ENCODE data around the gene ADAMTSL4. TPM values are rescaled to one million over a fixed set of nuclear protein-coding genes. Genes with fewer than 3 reads are reported as not detected.

The ADAMTSL4 gene
- total RNA-seq: 10 to 100 TPM in 2 of 3 donors, 1 to 10 TPM in 1; 3.4 to 37.1 (median 10.2) TPM
- long read RNA-seq, donor 1, full-length matches to known transcripts: 2 of 15 reads
- long read RNA-seq, donor 1, partial matches to known transcripts: 11 of 15 reads
- long read RNA-seq, donor 1, other reads (novel, unspliced or antisense): 2 of 15 reads
- long read RNA-seq, donor 2: 0 reads

- H3K36me3 ChIP-seq (ENCODE audit: low read depth): no peaks in the 10 kb centered on the region
- TF ChIP-seq, protein P1, sequence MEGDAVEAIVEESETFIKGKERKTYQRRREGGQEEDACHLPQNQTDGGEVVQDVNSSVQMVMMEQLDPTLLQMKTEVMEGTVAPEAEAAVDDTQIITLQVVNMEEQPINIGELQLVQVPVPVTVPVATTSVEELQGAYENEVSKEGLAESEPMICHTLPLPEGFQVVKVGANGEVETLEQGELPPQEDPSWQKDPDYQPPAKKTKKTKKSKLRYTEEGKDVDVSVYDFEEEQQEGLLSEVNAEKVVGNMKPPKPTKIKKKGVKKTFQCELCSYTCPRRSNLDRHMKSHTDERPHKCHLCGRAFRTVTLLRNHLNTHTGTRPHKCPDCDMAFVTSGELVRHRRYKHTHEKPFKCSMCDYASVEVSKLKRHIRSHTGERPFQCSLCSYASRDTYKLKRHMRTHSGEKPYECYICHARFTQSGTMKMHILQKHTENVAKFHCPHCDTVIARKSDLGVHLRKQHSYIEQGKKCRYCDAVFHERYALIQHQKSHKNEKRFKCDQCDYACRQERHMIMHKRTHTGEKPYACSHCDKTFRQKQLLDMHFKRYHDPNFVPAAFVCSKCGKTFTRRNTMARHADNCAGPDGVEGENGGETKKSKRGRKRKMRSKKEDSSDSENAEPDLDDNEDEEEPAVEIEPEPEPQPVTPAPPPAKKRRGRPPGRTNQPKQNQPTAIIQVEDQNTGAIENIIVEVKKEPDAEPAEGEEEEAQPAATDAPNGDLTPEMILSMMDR (IDR thresholded peaks at IDR 0.05): no peak
- ATAC-seq: peak; percentile 75
- DNase-seq: peak in 1 of 3 donors; percentile 72
- H3K4me3 ChIP-seq: peak within 1 kb of the TSS; percentile 11
- intact Hi-C loops (cut with DNase I, micrococcal nuclease): no loop called here
- H3K4me1 ChIP-seq (ENCODE audit: low read depth): peaks cover 13% of the 10 kb centered on the region
- H3K9me3 ChIP-seq: no peaks in the 10 kb centered on the region
These were observed at the start of gene ADAMTSL4 for GRCh38 chr1:150548632-150549495. TSS of gene ADAMTSL4 (plus strand) at chr1:150549408. CDS start at chr1:150552289, 2,881 bp downstream.

DNA sequence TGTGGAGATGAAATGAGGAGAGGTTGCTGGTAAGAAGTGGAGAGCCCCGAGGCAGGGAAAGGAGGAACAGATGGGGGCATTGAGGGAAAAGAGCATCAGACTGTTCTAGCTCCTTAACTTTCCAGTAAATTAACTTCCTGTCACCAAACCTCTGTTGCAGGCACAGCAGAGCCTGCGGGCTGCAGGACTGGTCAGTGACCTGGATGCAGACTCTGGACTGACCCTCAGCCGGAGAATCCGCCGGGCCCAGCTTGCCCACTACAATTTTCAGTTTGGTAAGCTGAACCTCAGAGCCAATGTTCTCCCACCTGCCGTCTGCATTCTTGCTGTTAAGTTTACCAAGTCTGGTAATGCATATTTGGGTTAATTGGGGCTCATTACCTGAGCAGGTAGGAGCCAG, 43.8 kb upstream of the ADAMTSL4 start:
- no peak overlapping the region for H3K4me3 ChIP-seq
- no peaks in the 10 kb centered on the region for H3K4me1 ChIP-seq (ENCODE audit: low read depth)
- H3K36me3 ChIP-seq (ENCODE audit: low read depth): no peaks in the 10 kb centered on the region

DNA sequence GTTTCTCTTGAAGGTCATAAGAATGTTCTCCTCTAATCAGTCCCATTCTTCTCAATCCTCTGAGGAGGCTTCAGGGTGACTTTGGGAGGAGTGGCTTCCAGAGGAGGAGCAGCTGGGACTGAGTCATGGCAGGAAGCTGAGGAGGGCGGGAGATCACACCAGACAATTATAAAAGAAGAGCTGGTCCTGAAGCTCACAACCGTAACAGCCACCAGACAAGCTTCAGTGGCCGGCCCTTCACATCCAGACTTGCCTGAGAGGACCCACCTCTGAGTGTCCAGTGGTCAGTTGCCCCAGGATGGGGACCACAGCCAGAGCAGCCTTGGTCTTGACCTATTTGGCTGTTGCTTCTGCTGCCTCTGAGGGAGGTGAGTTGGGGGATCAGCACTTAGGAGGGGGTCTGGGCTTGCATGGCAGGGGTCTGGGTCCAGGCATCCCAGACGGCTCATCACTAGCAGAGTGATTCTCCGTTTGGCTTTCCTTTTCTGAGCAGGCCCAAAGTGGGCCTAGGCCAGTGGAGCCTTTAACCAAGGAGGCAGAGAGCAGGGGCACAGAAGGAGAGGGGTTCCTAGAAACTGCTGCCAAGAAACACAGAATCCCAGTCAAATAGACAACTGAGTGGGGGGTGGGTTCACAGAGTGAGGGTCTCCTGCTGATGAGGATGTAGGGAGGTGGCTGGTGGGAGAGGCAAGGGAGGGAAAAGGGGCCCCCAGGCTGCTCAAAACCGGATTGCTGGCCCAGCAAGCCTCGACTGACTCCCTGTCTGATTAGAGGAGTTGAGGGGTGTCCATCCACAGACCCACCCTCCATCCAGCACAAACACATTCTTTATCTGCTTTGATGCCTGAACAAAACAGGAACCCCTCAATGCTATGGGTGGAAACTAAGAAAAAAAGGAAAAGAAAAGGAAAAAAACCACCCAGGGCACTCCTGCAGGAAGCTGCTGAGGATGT, 41.0 kb upstream of the ADAMTSL4 start, which contains the start of gene ECM1:
ECM1 (plus strand) TSS at position 198 of the 953 bp plus-strand sequence; CDS start at position 299, 101 bp downstream.
- intact Hi-C loops (cut with DNase I, micrococcal nuclease): no loop called here
- H3K4me3 ChIP-seq: no peak within 1 kb of the TSS
- H3K36me3 ChIP-seq (ENCODE audit: low read depth): no peaks in the 10 kb centered on the region
- DNase-seq (peak in 1 of 3 donors; percentile 55), ATAC-seq (peak; percentile 94)
- no peaks in the 10 kb centered on the region for H3K4me1 ChIP-seq (ENCODE audit: low read depth)
- H3K9me3 ChIP-seq: no peaks in the 10 kb centered on the region
- TF ChIP-seq, protein P1 (IDR thresholded peaks at IDR 0.05): no peak

More for the DNA sequence above, 43.8 kb upstream of the ADAMTSL4 start:
- ATAC-seq: no peak
- intact Hi-C loops (cut with DNase I, micrococcal nuclease): no loop called here
- no peaks in the 10 kb centered on the region for H3K9me3 ChIP-seq
- DNase-seq: no peak
- TF ChIP-seq, protein P1 (IDR thresholded peaks at IDR 0.05): no peak

DNA sequence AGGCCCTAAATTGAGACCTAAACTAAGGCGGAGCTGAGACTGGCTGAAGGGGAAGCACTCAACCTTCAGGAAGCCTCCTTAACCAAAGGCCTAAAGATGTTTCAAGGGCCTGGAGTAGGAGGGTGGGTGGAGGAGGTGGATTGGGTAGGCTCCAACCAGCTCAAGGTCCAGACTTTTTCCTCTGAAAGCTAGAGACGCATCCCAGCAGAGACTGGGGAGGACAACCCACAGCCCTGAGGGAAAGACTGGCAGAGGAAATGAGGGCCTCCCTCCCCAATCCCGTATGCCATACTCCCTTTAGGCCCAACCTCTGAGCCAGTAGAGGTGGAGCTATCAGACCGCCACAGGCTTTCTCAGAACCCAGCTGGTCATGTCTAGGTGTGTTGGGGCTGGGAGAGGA, 40.2 kb upstream of the ADAMTSL4 start:
- Histone ChIP-seq H3K4me1 (ENCODE audit: low read depth) (no peaks in the 10 kb centered on the region), H3K9me3 (no peaks in the 10 kb centered on the region), H3K4me3 (no peak overlapping the region), H3K36me3 (ENCODE audit: low read depth) (no peaks in the 10 kb centered on the region)
- TF ChIP-seq, protein P1 (IDR thresholded peaks at IDR 0.05): no peak
- no peak for ATAC-seq
- DNase-seq: no peak
- intact Hi-C loops (cut with DNase I, micrococcal nuclease): no loop called here

- TF ChIP-seq, protein P1 (IDR thresholded peaks at IDR 0.05): no peak
- no peaks in the 10 kb centered on the region for H3K36me3 ChIP-seq (ENCODE audit: low read depth)
- H3K4me1 ChIP-seq (ENCODE audit: low read depth): peaks cover 8% of the 10 kb centered on the region
- no peak for DNase-seq
- intact Hi-C loops (cut with DNase I, micrococcal nuclease): no loop called here
- no peaks in the 10 kb centered on the region for H3K9me3 ChIP-seq
- ATAC-seq: no peak
- H3K4me3 ChIP-seq: no peak overlapping the region
These were observed 37.7 kb upstream of the ADAMTSL4 start for GRCh38 chr1:150511551-150511950.
